Esophagus muscularis mucosa (tissue), 4 donors: Measurements from ENCODE around the gene C1orf159. TPM values are rescaled to one million over a fixed set of nuclear protein-coding genes. Genes with fewer than 3 reads are reported as not detected.

Experiments
- DNase-seq: peaks from one replicate; pipeline ENCODE4 v3.0.0-alpha.2; 2017; ENCODE audit errors: extremely low spot score
- H3K27ac ChIP-seq, 4 donors: fragments of 200-600 bp; sonication (generic); replicated peaks in 1 of 4; 1 replicate in 3 of 4; 2 replicates in 1 of 4; pipeline ENCODE4 v1.5.1; 2016 to 2019; ENCODE audit warnings: mild to moderate bottlenecking in 1 of 4
- H3K27me3 ChIP-seq, 4 donors: fragments of 200-600 bp; sonication (generic); one replicate each; pipeline versions ENCODE4 v1.5.1 to v1.6.0; 2016 to 2019
- H3K36me3 ChIP-seq, 4 donors: fragments of 200-600 bp; sonication (generic); one replicate each; pipeline ENCODE4 v1.5.1; 2016 to 2019
- H3K4me1 ChIP-seq, 4 donors: fragments of 200-600 bp; sonication (generic); one replicate each; pipeline ENCODE4 v1.5.1; 2016 to 2019
- H3K4me3 ChIP-seq, 4 donors: fragments of 200-600 bp; sonication (generic); 1 replicate in 2 of 4; 2 replicates in 2 of 4; pipeline ENCODE4 v1.5.1; 2016 to 2019; ENCODE audit warnings: mild to moderate bottlenecking in 4 of 4, moderate library complexity in 1 of 4
- H3K9me3 ChIP-seq, 4 donors: fragments of 200-600 bp; sonication (generic); 1 replicate in 3 of 4; 2 replicates in 1 of 4; pipeline ENCODE4 v1.5.1; 2016 to 2019
- EP300 ChIP-seq: sonication (generic); formaldehyde crosslinking; IDR thresholded peaks from one replicate; pipeline ENCODE4 v1.6.1; 2017; ENCODE audit warnings: antibody characterized with exemption
- POLR2A ChIP-seq: fragments of 450-650 bp; IDR thresholded peaks from one replicate; pipeline ENCODE4 v1.6.1; 2017; ENCODE audit warnings: antibody characterized with exemption, moderate library complexity, mild to moderate bottlenecking, low read depth
- POLR2AphosphoS5 ChIP-seq, 2 donors: sonication (generic); formaldehyde crosslinking; IDR thresholded peaks; one replicate each; pipeline ENCODE4 v1.6.1; 2017; ENCODE audit warnings: antibody characterized with exemption in 2 of 2
- WGBS: methylation state at CpG from one replicate; pipeline ENCODE4 v1.1.5; 2018; 5-methylcytosine and 5-hydroxymethylcytosine counted together
- intact Hi-C: fragments of 100-400 bp; cut with DNase I; formaldehyde crosslinking; loops from one replicate; pipeline ENCODE4 v1.15.1; 2023
- total RNA-seq, 4 donors: library from RNA; depleted of rRNA; stranded (reverse); fragments of >200 nt; gene quantifications; one replicate each; pipeline versions ENCODE4 v1.1.0 to v1.2.1, GENCODE V29; 2016
- TF ChIP-seq, protein P1 (sequence below), 3 experiments: fragments of 200-600 bp in 2 of 3; fragments of 450-650 bp in 1 of 3; sonication (generic) in 2 of 3; IDR thresholded peaks; one replicate each; pipeline ENCODE4 v1.5.1; 2017 to 2019; ENCODE audit warnings: antibody characterized with exemption in 3 of 3, mild to moderate bottlenecking in 2 of 3, moderate library complexity in 1 of 3

The C1orf159 gene
- total RNA-seq, 4 donors from 2014 or later = 4.2 to 11.9 (median 8.5) TPM

- no peak for DNase-seq
- Histone ChIP-seq H3K4me1 (peaks cover 12 to 16% (median 14%) of the 10 kb centered on the region in 4 donors), H3K9me3 (no peaks in the 10 kb centered on the region), H3K36me3 (peaks cover 0 to 36% (median 20%) of the 10 kb centered on the region in 4 donors), H3K4me3 (no peak overlapping the region), H3K27me3 (peaks cover 0 to 17% (median 0%) of the 10 kb centered on the region in 4 donors), H3K27ac (no peak overlapping the region)
- no peak for TF ChIP-seq POLR2AphosphoS5 (IDR thresholded peaks at IDR 0.05)
- WGBS = 86% methylated on average over 13 of the region's 40 CpGs
- intact Hi-C loops = no loop called here
Measured at GRCh38 chr1:1082776-1083415, 33.0 kb downstream of the C1orf159 start.

GRCh38 chr1:1082239-1082775 lies 33.6 kb downstream of the C1orf159 start:
- H3K9me3 ChIP-seq = no peaks in the 10 kb centered on the region
- H3K27me3 ChIP-seq = peaks cover 0 to 17% (median 0%) of the 10 kb centered on the region in 4 donors
- no peak overlapping the region for H3K27ac ChIP-seq
- intact Hi-C loops = no loop called here
- H3K4me1 ChIP-seq = peaks cover 12 to 16% (median 14%) of the 10 kb centered on the region in 4 donors
- 97% methylated on average over 7 of the region's 27 CpGs for WGBS
- DNase-seq = no peak
- no peak overlapping the region for H3K4me3 ChIP-seq
- no peak for TF ChIP-seq POLR2AphosphoS5 (IDR thresholded peaks at IDR 0.05)
- no peak for TF ChIP-seq POLR2A
- TF ChIP-seq EP300 = no peak
- TF ChIP-seq, protein P1, sequence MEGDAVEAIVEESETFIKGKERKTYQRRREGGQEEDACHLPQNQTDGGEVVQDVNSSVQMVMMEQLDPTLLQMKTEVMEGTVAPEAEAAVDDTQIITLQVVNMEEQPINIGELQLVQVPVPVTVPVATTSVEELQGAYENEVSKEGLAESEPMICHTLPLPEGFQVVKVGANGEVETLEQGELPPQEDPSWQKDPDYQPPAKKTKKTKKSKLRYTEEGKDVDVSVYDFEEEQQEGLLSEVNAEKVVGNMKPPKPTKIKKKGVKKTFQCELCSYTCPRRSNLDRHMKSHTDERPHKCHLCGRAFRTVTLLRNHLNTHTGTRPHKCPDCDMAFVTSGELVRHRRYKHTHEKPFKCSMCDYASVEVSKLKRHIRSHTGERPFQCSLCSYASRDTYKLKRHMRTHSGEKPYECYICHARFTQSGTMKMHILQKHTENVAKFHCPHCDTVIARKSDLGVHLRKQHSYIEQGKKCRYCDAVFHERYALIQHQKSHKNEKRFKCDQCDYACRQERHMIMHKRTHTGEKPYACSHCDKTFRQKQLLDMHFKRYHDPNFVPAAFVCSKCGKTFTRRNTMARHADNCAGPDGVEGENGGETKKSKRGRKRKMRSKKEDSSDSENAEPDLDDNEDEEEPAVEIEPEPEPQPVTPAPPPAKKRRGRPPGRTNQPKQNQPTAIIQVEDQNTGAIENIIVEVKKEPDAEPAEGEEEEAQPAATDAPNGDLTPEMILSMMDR (IDR thresholded peaks at IDR 0.05) = no peak
- H3K36me3 ChIP-seq = peaks cover 0 to 35% (median 18%) of the 10 kb centered on the region in 4 donors

GRCh38 chr1:1081311-1082238 lies 34.3 kb downstream of the C1orf159 start:
- H3K4me1 ChIP-seq = peaks cover 12 to 16% (median 14%) of the 10 kb centered on the region in 4 donors
- intact Hi-C loops = no loop called here
- H3K27ac ChIP-seq = no peak overlapping the region
- peaks cover 0 to 31% (median 16%) of the 10 kb centered on the region in 4 donors for H3K36me3 ChIP-seq
- no peaks in the 10 kb centered on the region for H3K9me3 ChIP-seq
- peaks cover 0 to 21% (median 0%) of the 10 kb centered on the region in 4 donors for H3K27me3 ChIP-seq
- whole genome bisulfite sequencing = 94% methylated on average over 32 of the region's 52 CpGs
- DNase-seq = no peak
- TF ChIP-seq EP300 (no peak), POLR2AphosphoS5 (IDR thresholded peaks at IDR 0.05) (no peak), POLR2A (no peak)
- TF ChIP-seq, protein P1 (IDR thresholded peaks at IDR 0.05) = no peak
- H3K4me3 ChIP-seq = no peak overlapping the region

- DNase-seq = no peak
- no peak overlapping the region for H3K4me3 ChIP-seq
- H3K4me1 ChIP-seq = peaks cover 12 to 16% (median 14%) of the 10 kb centered on the region in 4 donors
- H3K36me3 ChIP-seq = peaks cover 0 to 27% (median 13%) of the 10 kb centered on the region in 4 donors
- WGBS = 44% methylated on average over 7 of the region's 9 CpGs
- TF ChIP-seq, protein P1 (IDR thresholded peaks at IDR 0.05) = no peak
- TF ChIP-seq EP300 = no peak
- no peak for TF ChIP-seq POLR2A
- TF ChIP-seq POLR2AphosphoS5 (IDR thresholded peaks at IDR 0.05) = no peak
- H3K9me3 ChIP-seq = no peaks in the 10 kb centered on the region
- H3K27me3 ChIP-seq = peaks cover 0 to 22% (median 0%) of the 10 kb centered on the region in 4 donors
- H3K27ac ChIP-seq = no peak overlapping the region
- intact Hi-C loops = no loop called here
Measured at GRCh38 chr1:1080951-1081310, 35.0 kb downstream of the C1orf159 start.
